GM12865 (cell line): ENCODE measurements around the gene SEMA7A.

Experiments used
- DNase-seq: peaks from one replicate; pipeline ENCODE4 v3.0.0; 2010; ENCODE audit warnings: low read depth
- H3K4me3 ChIP-seq: 2 replicates; pipeline ENCODE4 v1.5.1; 2011; ENCODE audit warnings: mild to moderate bottlenecking, low read depth, low read length, control low read depth
- CTCF ChIP-seq: IDR thresholded peaks from 2 replicates; pipeline ENCODE4 v1.5.1; 2011; ENCODE audit warnings: low read length, control low read depth, low read depth, inconsistent platforms; ENCODE audit not compliant: insufficient read depth; ENCODE audit errors: missing control alignments

The SEMA7A gene

DNA sequence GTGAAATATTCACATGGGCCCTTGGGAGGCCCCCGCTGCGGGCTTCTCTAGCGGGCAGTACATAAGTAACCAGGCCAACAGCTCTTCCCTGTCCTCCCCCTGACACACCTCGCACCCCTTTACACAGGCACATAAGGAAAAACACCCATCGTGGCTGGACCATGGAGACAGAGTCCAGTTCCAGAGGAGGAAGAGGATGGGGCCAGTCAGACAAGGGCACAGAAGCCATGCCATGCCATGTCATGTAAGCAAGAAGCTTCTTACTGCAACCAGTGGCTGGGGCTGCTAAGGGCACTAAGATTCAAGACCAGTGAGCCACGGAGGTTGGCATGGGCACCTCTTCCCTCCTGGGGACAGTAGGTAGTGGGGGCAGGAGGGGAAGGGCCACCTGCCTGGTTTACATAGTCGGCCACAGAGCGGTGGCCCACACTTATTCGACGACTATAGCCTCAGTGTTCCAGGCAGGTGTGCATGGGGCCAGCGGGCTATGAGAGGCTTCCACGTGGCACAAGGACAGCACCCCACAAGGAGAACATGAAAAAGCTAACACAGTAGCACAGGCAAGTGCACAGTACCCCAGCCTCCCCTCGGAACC is 60.6 kb downstream of the SEMA7A start:
- DNase-seq = no peak
- no peak overlapping the region; the same call in 1 of the 2 replicates for H3K4me3 ChIP-seq
- no peak for TF ChIP-seq CTCF

DNA sequence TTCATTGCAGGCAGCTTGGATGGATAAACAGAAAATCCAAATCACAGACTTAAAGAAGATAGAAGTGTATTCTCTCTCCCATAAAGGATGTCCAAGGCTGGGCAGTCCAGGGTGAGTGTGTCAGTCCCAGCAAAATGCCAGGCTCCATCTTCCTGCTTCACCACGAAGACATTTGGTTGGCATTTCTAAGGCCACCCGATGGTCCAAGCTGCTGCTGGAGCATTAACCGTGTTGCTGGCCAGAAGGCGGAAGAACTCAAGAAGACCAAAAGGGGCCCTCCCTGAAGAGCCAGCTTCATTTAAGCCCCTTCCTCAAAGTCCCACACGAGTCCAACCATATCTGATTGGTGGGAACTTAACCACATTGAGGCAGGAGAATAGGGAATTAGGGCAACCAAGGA is 63.3 kb downstream of the SEMA7A start:
- TF ChIP-seq CTCF = no peak
- no peak overlapping the region for H3K4me3 ChIP-seq
- no peak for DNase-seq

DNA sequence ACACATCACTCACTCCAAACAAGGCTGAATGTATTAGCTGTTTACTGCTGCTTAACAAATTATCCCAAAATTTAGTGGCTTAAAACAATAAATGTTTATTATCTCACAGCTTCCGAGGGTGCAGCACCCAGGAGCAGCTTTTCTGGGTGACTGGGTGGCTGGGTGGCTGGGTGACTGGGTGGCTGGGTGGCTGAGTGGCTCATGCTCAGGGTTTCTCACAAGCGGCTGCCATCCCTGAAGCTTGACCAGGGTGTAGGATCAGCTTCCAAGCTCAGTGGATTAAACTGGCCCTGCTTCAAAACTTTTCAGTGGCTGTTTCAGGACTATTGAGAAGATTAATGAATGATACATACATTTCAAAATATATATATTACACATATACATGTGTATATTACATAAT is 64.0 kb downstream of the SEMA7A start:
- DNase-seq = no peak
- H3K4me3 ChIP-seq = no peak overlapping the region
- no peak for TF ChIP-seq CTCF

- no peak for DNase-seq
- no peak overlapping the region for H3K4me3 ChIP-seq
- no peak for TF ChIP-seq CTCF
Observed at GRCh38 chr15:74369084-74369745, 64.5 kb downstream of the SEMA7A start.

GRCh38 chr15:74368121-74368520 is 65.6 kb downstream of the SEMA7A start:
- TF ChIP-seq CTCF = no peak
- no peak overlapping the region for H3K4me3 ChIP-seq

GRCh38 chr15:74367296-74367854 is 66.4 kb downstream of the SEMA7A start, which contains the start of gene CYP11A1:
TSS of gene CYP11A1 (minus strand) at chr15:74367646. CDS start at chr15:74367585, 61 bp downstream.
- no peak for DNase-seq
- H3K4me3 ChIP-seq = no peak within 1 kb of the TSS
- no peak for TF ChIP-seq CTCF

More at GRCh38 chr15:74368121-74368520, 65.6 kb downstream of the SEMA7A start:
- no peak for DNase-seq
